Stimulated activated CD4-positive, alpha-beta T cell treated with anti-CD3 and anti-CD28 coated beads, TNF-alpha, amount 100 ng/mL, for 1 hour (primary cell): Measurements from ENCODE around the gene MANF.
"Not testable (repeated sequence)": the region's sequence is repeated elsewhere in the genome, so short reads cannot be mapped to it uniquely, and the experiment has no call there.

Source experiments
- DNase-seq, 3 donors: peaks; one replicate each; pipeline ENCODE4 v3.0.0-alpha.2; 2020; ENCODE audit warnings: low read depth in 3 of 3, low spot score in 1 of 3

The MANF gene

GRCh38 chr3:51384726-51385473, at the start of gene MANF:
MANF (plus strand) TSS chr3:51385291; CDS start chr3:51385343, 52 bp downstream.
- DNase-seq: peak; percentile 86 to 95 (median 92)

GRCh38 chr3:51336261-51336660, 48.8 kb upstream of the MANF start:
- no peak for DNase-seq

GRCh38 chr3:51337666-51338065, 47.4 kb upstream of the MANF start:
- no peak for DNase-seq

- no peak for DNase-seq
Measured at GRCh38 chr3:51338632-51339031, 46.5 kb upstream of the MANF start.

- DNase-seq: no peak
Measured at GRCh38 chr3:51340013-51340829, 44.9 kb upstream of the MANF start.

- DNase-seq: no peak
Measured at GRCh38 chr3:51340989-51341636, 44.0 kb upstream of the MANF start.

- DNase-seq: no peak
Measured at GRCh38 chr3:51343918-51344687, 41.0 kb upstream of the MANF start.

GRCh38 chr3:51350751-51351150, 34.3 kb upstream of the MANF start:
- no peak for DNase-seq

- no peak for DNase-seq
Measured at GRCh38 chr3:51353131-51353530, 32.0 kb upstream of the MANF start.

GRCh38 chr3:51353691-51354090, 31.4 kb upstream of the MANF start:
- no peak for DNase-seq

- DNase-seq: no peak
Measured at GRCh38 chr3:51354172-51354571, 30.9 kb upstream of the MANF start.

- no peak for DNase-seq
Measured at GRCh38 chr3:51354731-51355615, 30.1 kb upstream of the MANF start.

GRCh38 chr3:51355891-51356578, 29.1 kb upstream of the MANF start:
- no peak for DNase-seq

- DNase-seq: no peak
Measured at GRCh38 chr3:51357856-51358255, 27.2 kb upstream of the MANF start.

- no peak for DNase-seq
Measured at GRCh38 chr3:51358981-51359380, 26.1 kb upstream of the MANF start.

GRCh38 chr3:51360806-51361205, 24.3 kb upstream of the MANF start:
- no peak for DNase-seq

GRCh38 chr3:51361746-51362145, 23.3 kb upstream of the MANF start:
- no peak for DNase-seq

GRCh38 chr3:51362476-51362875, 22.6 kb upstream of the MANF start:
- no peak for DNase-seq

- not testable (repeated sequence) for DNase-seq
Measured at GRCh38 chr3:51368276-51368675, 16.8 kb upstream of the MANF start.
